CD4-positive, alpha-beta T cell (primary cell): Measurements from ENCODE around the gene CLDN18. TPM values are rescaled to one million over a fixed set of nuclear protein-coding genes. Genes with fewer than 3 reads are reported as not detected.

ENCODE experiments used
- ATAC-seq: fragments of 200-7000 bp; cut with Tn5 transposase; one replicate; pipeline ENCODE4 v1.10.0; 2022; ENCODE audit warnings: mild to moderate bottlenecking; ENCODE audit not compliant: poor library complexity
- CTCF ChIA-PET: fragments of 350-600 bp; sonication (Branson Sonifier 250); formaldehyde crosslinking; loops from one replicate; lab custom pipeline; 2021; ENCODE audit warnings: antibody characterized with exemption, inconsistent platforms; lab: Charles Lee
- POLR2A ChIA-PET: fragments of 350-600 bp; sonication (Branson Sonifier 250); formaldehyde crosslinking; loops from one replicate; lab custom pipeline; 2021; ENCODE audit warnings: antibody characterized with exemption, inconsistent platforms; lab: Charles Lee
- DNase-seq, 14 experiments: peaks; one replicate each; pipeline ENCODE4 v3.0.0-alpha.2; 2013 to 2020; ENCODE audit warnings: mixed read lengths in 2 of 14
- H3K27ac ChIP-seq, 2 donors: one replicate each; pipeline versions ENCODE4 v1.5.1 to v1.7.0; 2013; ENCODE audit warnings: low read length in 2 of 2, low read depth in 1 of 2, mild to moderate bottlenecking in 1 of 2
- H3K27me3 ChIP-seq, 2 experiments: 1 replicate in 1 of 2; 2 replicates in 1 of 2; pipeline versions ENCODE4 v1.6.1 to v1.7.0; 2013; ENCODE audit warnings: low read length in 2 of 2, control low read depth in 1 of 2, mild to moderate bottlenecking in 1 of 2, moderate library complexity in 1 of 2; ENCODE audit not compliant: insufficient read depth in 2 of 2, control insufficient read depth in 1 of 2
- H3K36me3 ChIP-seq: one replicate; pipeline ENCODE4 v1.6.1; 2013; ENCODE audit warnings: low read length, control low read depth; ENCODE audit not compliant: insufficient read depth
- H3K4me1 ChIP-seq: one replicate; pipeline ENCODE4 v1.6.1; 2013; ENCODE audit warnings: low read length, control low read depth; ENCODE audit not compliant: insufficient read depth
- H3K4me3 ChIP-seq: one replicate; pipeline ENCODE4 v1.5.1; 2013; ENCODE audit warnings: mild to moderate bottlenecking, low read length, moderate library complexity
- H3K9me3 ChIP-seq, 2 experiments: 1 replicate in 1 of 2; 2 replicates in 1 of 2; pipeline versions ENCODE4 v1.6.1 to v1.7.0; 2013; ENCODE audit warnings: low read length in 2 of 2, mild to moderate bottlenecking in 2 of 2, control low read depth in 1 of 2, moderate library complexity in 1 of 2; ENCODE audit not compliant: control insufficient read depth in 1 of 2, insufficient read depth in 1 of 2
- H3K27ac Mint-ChIP-seq: one replicate; pipeline ENCODE4 v1.8.0; 2020; ENCODE audit warnings: mixed read lengths
- H3K27me3 Mint-ChIP-seq: one replicate; pipeline ENCODE4 v1.8.0; 2021; ENCODE audit warnings: mixed read lengths
- H3K36me3 Mint-ChIP-seq: one replicate; pipeline ENCODE4 v1.8.0; 2021; ENCODE audit warnings: low read depth, mixed read lengths
- H3K4me1 Mint-ChIP-seq: one replicate; pipeline ENCODE4 v1.8.0; 2021; ENCODE audit warnings: low read depth, mixed read lengths
- H3K4me3 Mint-ChIP-seq: one replicate; pipeline ENCODE4 v1.8.0; 2020; ENCODE audit warnings: mild to moderate bottlenecking, mixed read lengths
- H3K9me3 Mint-ChIP-seq: one replicate; pipeline ENCODE4 v1.8.0; 2020; ENCODE audit warnings: mixed read lengths
- intact Hi-C, 2 experiments: fragments of 100-400 bp; cut with DNase I in 1 of 2; cut with micrococcal nuclease in 1 of 2; formaldehyde crosslinking; loops; one replicate each; pipeline versions ENCODE4 v1.15.1 to v1.9.0; 2023 to 2025; cut with DNase I, micrococcal nuclease
- total RNA-seq, 174 experiments: library from RNA in 2 of 174; stranded (reverse) in 2 of 174; gene quantifications; one replicate each; pipeline ENCODE4 v1.2.3 and lab custom pipeline; 2021 to 2026
- TF ChIP-seq, protein P1 (sequence below): fragments of 200-600 bp; IDR thresholded peaks from one replicate; pipeline ENCODE4 v1.8.0; 2022; ENCODE audit warnings: antibody characterized with exemption, mild to moderate bottlenecking

The CLDN18 gene
- total RNA-seq, 2 experiments from 2014 or later = not detected

DNA sequence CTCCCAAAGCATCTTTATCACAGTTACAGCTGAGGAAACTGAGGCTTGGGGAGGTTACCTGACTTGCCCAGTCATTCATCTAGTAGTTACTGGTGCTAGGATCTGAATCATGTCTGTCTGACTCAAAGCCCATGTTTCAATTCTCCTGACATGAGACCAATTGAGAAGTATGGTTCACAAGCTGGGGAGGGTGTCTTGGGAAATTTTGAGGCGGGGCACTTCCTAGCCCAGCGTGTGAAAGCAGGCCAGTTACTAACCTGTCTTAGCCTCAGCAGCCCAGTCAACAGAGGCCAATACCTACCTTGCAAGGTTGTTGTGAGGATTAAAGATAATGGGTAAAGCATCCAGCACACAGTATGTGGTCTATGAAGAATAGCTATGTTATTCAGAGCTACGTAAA lies 37.0 kb downstream of the CLDN18 start:
- Histone ChIP-seq H3K4me3 (no peak overlapping the region), H3K27ac (no peak overlapping the region), H3K36me3 (no peaks in the 10 kb centered on the region), H3K9me3 (peaks cover 0 to 5% of the 10 kb centered on the region in 2 experiments), H3K4me1 (no peaks in the 10 kb centered on the region), H3K27me3 (peaks cover 0 to 13% of the 10 kb centered on the region in 2 experiments)
- intact Hi-C loops = no loop called here
- Mint-ChIP-seq H3K9me3 (peaks cover 2% of the 10 kb centered on the region), H3K27me3 (peaks cover 28% of the 10 kb centered on the region), H3K4me1 (no peaks in the 10 kb centered on the region), H3K36me3 (no peaks in the 10 kb centered on the region), H3K4me3 (no peak overlapping the region), H3K27ac (no peak overlapping the region)
- TF ChIP-seq, protein P1, sequence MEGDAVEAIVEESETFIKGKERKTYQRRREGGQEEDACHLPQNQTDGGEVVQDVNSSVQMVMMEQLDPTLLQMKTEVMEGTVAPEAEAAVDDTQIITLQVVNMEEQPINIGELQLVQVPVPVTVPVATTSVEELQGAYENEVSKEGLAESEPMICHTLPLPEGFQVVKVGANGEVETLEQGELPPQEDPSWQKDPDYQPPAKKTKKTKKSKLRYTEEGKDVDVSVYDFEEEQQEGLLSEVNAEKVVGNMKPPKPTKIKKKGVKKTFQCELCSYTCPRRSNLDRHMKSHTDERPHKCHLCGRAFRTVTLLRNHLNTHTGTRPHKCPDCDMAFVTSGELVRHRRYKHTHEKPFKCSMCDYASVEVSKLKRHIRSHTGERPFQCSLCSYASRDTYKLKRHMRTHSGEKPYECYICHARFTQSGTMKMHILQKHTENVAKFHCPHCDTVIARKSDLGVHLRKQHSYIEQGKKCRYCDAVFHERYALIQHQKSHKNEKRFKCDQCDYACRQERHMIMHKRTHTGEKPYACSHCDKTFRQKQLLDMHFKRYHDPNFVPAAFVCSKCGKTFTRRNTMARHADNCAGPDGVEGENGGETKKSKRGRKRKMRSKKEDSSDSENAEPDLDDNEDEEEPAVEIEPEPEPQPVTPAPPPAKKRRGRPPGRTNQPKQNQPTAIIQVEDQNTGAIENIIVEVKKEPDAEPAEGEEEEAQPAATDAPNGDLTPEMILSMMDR = no peak
- ChIA-PET POLR2A (no interaction called here), CTCF (interaction anchor here (0.7 kb wide), 1 partner anchor 14 kb away, joined by 5 read pairs; no protein-coding TSS in a partner anchor)
- DNase-seq = no peak
- ATAC-seq = no peak

DNA sequence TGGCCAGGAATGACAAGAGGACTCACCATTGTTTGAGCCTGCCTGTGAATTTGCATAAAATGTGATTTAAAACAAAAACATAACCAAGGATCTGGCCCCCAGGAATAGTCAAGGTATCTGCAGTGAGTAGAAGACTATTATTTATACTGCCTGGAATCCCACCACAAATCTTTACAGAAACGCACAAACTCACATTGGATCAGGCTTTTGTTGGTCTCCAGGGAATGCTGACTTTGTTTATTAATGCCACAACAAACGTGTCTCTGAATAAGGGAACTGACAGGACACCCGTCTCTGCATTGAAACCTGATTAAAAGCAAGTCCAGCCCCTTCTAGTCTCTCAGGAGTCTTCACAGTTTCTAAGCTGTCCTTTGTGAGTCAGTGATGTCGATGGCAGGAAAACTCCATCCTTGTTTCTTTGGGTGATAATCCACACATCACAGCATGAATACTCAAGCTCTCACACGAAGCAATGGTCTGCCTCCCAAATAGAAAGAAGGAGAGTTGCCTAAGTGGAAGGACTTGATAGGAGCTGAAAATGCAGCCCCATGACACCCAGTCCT lies 37.7 kb downstream of the CLDN18 start:
- Histone ChIP-seq H3K27me3 (peaks cover 2 to 13% of the 10 kb centered on the region in 2 experiments), H3K36me3 (no peaks in the 10 kb centered on the region), H3K9me3 (peaks cover 0 to 5% of the 10 kb centered on the region in 2 experiments), H3K27ac (no peak overlapping the region), H3K4me1 (no peaks in the 10 kb centered on the region), H3K4me3 (no peak overlapping the region)
- intact Hi-C loops = no loop called here
- Mint-ChIP-seq H3K9me3 (peaks cover 2% of the 10 kb centered on the region), H3K4me1 (no peaks in the 10 kb centered on the region), H3K27me3 (peaks cover 31% of the 10 kb centered on the region), H3K36me3 (no peaks in the 10 kb centered on the region), H3K27ac (no peak overlapping the region), H3K4me3 (no peak overlapping the region)
- TF ChIP-seq, protein P1 = no peak
- DNase-seq = no peak
- ATAC-seq = no peak
- CTCF ChIA-PET = interaction anchor here (0.7 kb wide), 1 partner anchor 13 kb away, joined by 5 read pairs; no protein-coding TSS in a partner anchor
- POLR2A ChIA-PET = no interaction called here

DNA sequence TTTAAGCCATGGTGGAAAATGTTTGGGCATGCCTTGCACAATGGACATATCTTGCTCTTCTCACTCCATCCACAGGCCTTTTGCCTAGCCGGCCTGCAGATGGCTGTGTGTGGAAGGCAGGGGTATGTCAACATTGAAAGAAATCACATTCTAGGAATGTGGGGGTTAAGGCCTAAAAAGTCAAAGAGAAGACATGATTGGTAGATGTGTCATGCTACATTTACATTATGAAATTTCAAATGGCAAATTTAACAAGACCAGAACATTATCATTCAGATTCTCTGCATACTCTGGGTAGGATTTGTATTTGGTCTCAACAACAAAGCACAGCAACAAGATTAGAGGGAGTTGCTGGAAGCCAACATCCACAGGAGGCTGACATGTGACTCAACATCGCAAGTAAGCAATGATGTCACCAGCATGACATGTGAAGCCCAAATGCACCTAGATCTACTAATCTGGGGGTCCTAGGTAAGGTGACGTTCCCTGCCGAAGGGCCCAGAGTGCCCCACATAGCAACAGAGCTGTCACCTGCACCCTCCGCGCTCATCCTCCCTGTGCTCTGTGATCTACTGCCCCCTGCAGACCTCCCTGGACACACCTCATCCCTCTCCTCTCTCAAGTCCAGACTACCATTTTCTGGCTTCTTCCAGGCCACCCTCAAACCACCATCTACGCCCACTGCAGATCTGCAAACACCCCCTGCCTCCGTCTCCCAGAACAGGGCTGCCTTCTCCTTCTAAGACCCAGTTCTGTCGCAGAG lies 39.4 kb downstream of the CLDN18 start:
- Mint-ChIP-seq H3K4me3 (no peak overlapping the region), H3K27me3 (peaks cover 34% of the 10 kb centered on the region), H3K4me1 (no peaks in the 10 kb centered on the region), H3K27ac (no peak overlapping the region), H3K36me3 (no peaks in the 10 kb centered on the region), H3K9me3 (no peaks in the 10 kb centered on the region)
- no peaks in the 10 kb centered on the region for H3K4me1 ChIP-seq
- ChIA-PET CTCF (no interaction called here), POLR2A (no interaction called here)
- intact Hi-C loops = no loop called here
- no peaks in the 10 kb centered on the region for H3K36me3 ChIP-seq
- TF ChIP-seq, protein P1 = no peak
- H3K9me3 ChIP-seq = peaks cover 0 to 5% of the 10 kb centered on the region in 2 experiments
- H3K4me3 ChIP-seq = no peak overlapping the region
- ATAC-seq (no peak), DNase-seq (no peak)
- peaks cover 6 to 18% of the 10 kb centered on the region in 2 experiments for H3K27me3 ChIP-seq
- no peak overlapping the region for H3K27ac ChIP-seq
